IMR-90 (cell line): ENCODE data around the gene PCNX4. TPM values are rescaled to one million over a fixed set of nuclear protein-coding genes. Genes with fewer than 3 reads are reported as not detected.

Source experiments
- ATAC-seq: fragments of 200-7000 bp; cut with Tn5 transposase; 2 replicates; pipeline ENCODE4 v1.9.1; 2020; ENCODE audit warnings: low read depth, mild to moderate bottlenecking, moderate library complexity
- BruUV-seq: library from RNA; stranded (reverse); fragments of 400-500 nt; replicated peaks from 2 replicates; lab custom pipeline; 2021; lab: Mats Ljungman, UMichigan
- CTCF ChIA-PET: fragments of 300-600 bp; formaldehyde crosslinking; extraction: SDS; loops from one replicate; lab custom pipeline; 2021; ENCODE audit warnings: antibody characterized with exemption; lab: Yijun Ruan, JAX
- POLR2A ChIA-PET: fragments of 300-600 bp; sonication (Branson Sonifier 250); formaldehyde crosslinking; loops from one replicate; lab custom pipeline; 2022; ENCODE audit warnings: antibody characterized with exemption; ENCODE audit not compliant: unreplicated experiment; lab: Charles Lee
- DNase-seq: peaks from one replicate; pipeline ENCODE4 v3.0.0; 2013
- H2AFZ ChIP-seq: replicated peaks from 2 replicates; pipeline ENCODE3; 2013; ENCODE audit warnings: low read length, mild to moderate bottlenecking; ENCODE audit not compliant: poor library complexity
- H2AK5ac ChIP-seq: 2 replicates; pipeline ENCODE4 v1.6.1; 2013; ENCODE audit warnings: low read depth, low read length, inconsistent platforms
- H2AK9ac ChIP-seq: replicated peaks from 2 replicates; pipeline ENCODE3; 2013; ENCODE audit warnings: mild to moderate bottlenecking, low read depth, low read length, moderate library complexity; ENCODE audit not compliant: poor library complexity
- H2BK120ac ChIP-seq: 2 replicates; pipeline ENCODE4 v1.6.1; 2013; ENCODE audit warnings: low read depth, low read length, inconsistent platforms
- H2BK15ac ChIP-seq: 3 replicates; pipeline ENCODE4 v1.6.1; 2013; ENCODE audit warnings: low read depth, low read length, inconsistent platforms
- H2BK20ac ChIP-seq: 2 replicates; pipeline ENCODE4 v1.6.1; 2013; ENCODE audit warnings: low read depth, mild to moderate bottlenecking, inconsistent platforms, low read length, moderate library complexity
- H2BK5ac ChIP-seq: 2 replicates; pipeline ENCODE4 v1.6.1; 2013; ENCODE audit warnings: mild to moderate bottlenecking, low read depth, low read length, inconsistent platforms; ENCODE audit not compliant: poor library complexity, severe bottlenecking
- H3K14ac ChIP-seq: replicated peaks from 2 replicates; pipeline ENCODE4 v1.6.1; 2013; ENCODE audit warnings: low read depth, low read length, inconsistent platforms
- H3K18ac ChIP-seq: 2 replicates; pipeline ENCODE4 v1.6.1; 2013; ENCODE audit warnings: low read depth, low read length, control low read depth
- H3K23ac ChIP-seq: 2 replicates; pipeline ENCODE4 v1.6.1; 2013; ENCODE audit warnings: low read depth, low read length, inconsistent platforms
- H3K27ac ChIP-seq: 2 replicates; pipeline ENCODE4 v1.5.1; 2013; ENCODE audit warnings: mild to moderate bottlenecking, control low read depth, low read length; ENCODE audit not compliant: insufficient read depth
- H3K27me3 ChIP-seq: 2 replicates; pipeline ENCODE4 v1.6.1; 2013; ENCODE audit warnings: low read length; ENCODE audit not compliant: control insufficient read depth, insufficient read depth
- H3K36me3 ChIP-seq: 2 replicates; pipeline ENCODE4 v1.6.1; 2013; ENCODE audit warnings: low read length, mixed read lengths; ENCODE audit not compliant: control insufficient read depth, insufficient read depth
- H3K4ac ChIP-seq: 2 replicates; pipeline ENCODE4 v1.6.1; 2013; ENCODE audit warnings: low read depth, low read length, inconsistent platforms
- H3K4me1 ChIP-seq: 2 replicates; pipeline ENCODE4 v1.6.1; 2013; ENCODE audit warnings: low read length, mixed read lengths; ENCODE audit not compliant: control insufficient read depth, insufficient read depth
- H3K4me2 ChIP-seq: 2 replicates; pipeline ENCODE4 v1.6.1; 2013; ENCODE audit warnings: low read depth, mild to moderate bottlenecking, control low read depth, low read length, moderate library complexity
- H3K4me3 ChIP-seq: 2 replicates; pipeline ENCODE4 v1.5.1; 2013; ENCODE audit warnings: low read depth, mild to moderate bottlenecking, control low read depth, low read length, moderate library complexity; ENCODE audit not compliant: insufficient read depth
- H3K56ac ChIP-seq: 2 replicates; pipeline ENCODE4 v1.6.1; 2013; ENCODE audit warnings: low read length, inconsistent platforms; ENCODE audit not compliant: insufficient read depth; ENCODE audit errors: extremely low read depth
- H3K79me1 ChIP-seq, 2 experiments: 2 replicates each; pipeline ENCODE4 v1.6.1; 2013; ENCODE audit warnings: low read length in 2 of 2, inconsistent platforms in 1 of 2, low read depth in 1 of 2
- H3K9ac ChIP-seq: 2 replicates; pipeline ENCODE4 v1.6.1; 2013; ENCODE audit warnings: low read depth, low read length, control low read depth
- H3K9me1 ChIP-seq: 2 replicates; pipeline ENCODE4 v1.6.1; 2013; ENCODE audit warnings: low read length, inconsistent platforms; ENCODE audit not compliant: insufficient read depth
- H3K9me3 ChIP-seq: 2 replicates; pipeline ENCODE4 v1.6.1; 2013; ENCODE audit warnings: low read length; ENCODE audit not compliant: control insufficient read depth, insufficient read depth
- H4K20me1 ChIP-seq: 2 replicates; pipeline ENCODE4 v1.6.1; 2013; ENCODE audit warnings: low read length, inconsistent platforms; ENCODE audit not compliant: insufficient read depth
- H4K5ac ChIP-seq: 2 replicates; pipeline ENCODE4 v1.6.1; 2013; ENCODE audit warnings: mild to moderate bottlenecking, low read depth, low read length, control low read depth
- H4K8ac ChIP-seq, 2 experiments: 2 replicates each; pipeline ENCODE4 v1.6.1; 2013; ENCODE audit warnings: low read depth in 2 of 2, low read length in 2 of 2, control low read depth in 1 of 2, inconsistent platforms in 1 of 2
- H4K91ac ChIP-seq: 2 replicates; pipeline ENCODE4 v1.6.1; 2013; ENCODE audit warnings: low read depth, low read length, inconsistent platforms; ENCODE audit not compliant: insufficient read depth
- RAD21 ChIP-seq: IDR thresholded peaks from 2 replicates; pipeline ENCODE4 v1.6.1; 2012; ENCODE audit warnings: low read length, improper control_type of control experiment
- RFX5 ChIP-seq: IDR thresholded peaks from 2 replicates; pipeline ENCODE4 v1.8.0; 2012; ENCODE audit warnings: low read depth, mild to moderate bottlenecking, low read length, moderate library complexity
- WGBS, 2 experiments: methylation state at CpG; one replicate each; pipeline versions ENCODE4 v1.1.5 to v1.1.7; 2013; ENCODE audit warnings: missing lambda C conversion rate in 2 of 2; ENCODE audit not compliant: insufficient read length in 1 of 2; ENCODE audit errors: extremely low coverage in 2 of 2; 5-methylcytosine and 5-hydroxymethylcytosine counted together
- dilution Hi-C: fragments of 300-500 bp; cut with HindIII; formaldehyde crosslinking; loops from one replicate; pipeline ENCODE4 v1.14.3; 2018; ENCODE audit warnings: low sequenced_read_pairs; ENCODE audit not compliant: unreplicated experiment
- in situ Hi-C: fragments of 300-500 bp; cut with MboI; formaldehyde crosslinking; loops from 3 replicates; pipeline ENCODE4 v1.14.3; 2019; ENCODE audit warnings: low sequenced_read_pairs, inconsistent platforms, mixed read lengths
- intact Hi-C: fragments of 100-400 bp; cut with micrococcal nuclease; formaldehyde crosslinking; loops from 2 replicates; pipeline ENCODE4 v1.10.0; 2022
- polyA plus RNA-seq, 3 experiments: library from polyadenylated mRNA; depleted of rRNA; stranded (reverse); fragments of >200 nt; gene quantifications; 2 replicates each; pipeline ENCODE4 v1.2.3, GENCODE V29; 2012; ENCODE audit warnings: low replicate concordance in 1 of 3
- total RNA-seq: library from RNA; depleted of rRNA; stranded (reverse); fragments of >200 nt; gene quantifications from 2 replicates; pipeline ENCODE4 v1.2.3, GENCODE V29; 2012

PCNX4 gene
- total and polyA plus RNA-seq, 2 of the 4 experiments (the other 2 are of a cell fraction), result 55.4 to 128 TPM

- no peaks in the 10 kb centered on the region; the same call in 1 of the 2 replicates for H3K36me3 ChIP-seq
- POLR2A ChIA-PET, result no interaction called here
- peak overlapping the region; percentile 66 for H4K5ac ChIP-seq
- H3K9ac ChIP-seq, result peak overlapping the region; percentile 93
- peaks cover 9% of the 10 kb centered on the region for H3K4me1 ChIP-seq
- peaks cover 9% of the 10 kb centered on the region; the same call in 1 of the 2 replicates for H4K20me1 ChIP-seq
- H2BK120ac ChIP-seq, result peak overlapping the region; percentile 61
- H4K91ac ChIP-seq, result peak overlapping the region; percentile 85
- peak overlapping the region; percentile 84 for H2AFZ ChIP-seq
- peak overlapping the region; percentile 96 for H2BK5ac ChIP-seq
- H2AK5ac ChIP-seq, result peak overlapping the region; percentile 81
- H4K8ac ChIP-seq, result peak overlapping the region; percentile 94 to 97
- in situ Hi-C loops, result loop anchor here (5.0 to 25.0 kb wide), 2 partner anchors 70 to 605 kb away; partner anchors contain the start of genes JKAMP and L3HYPDH
- 0% methylated on average over 1 of the region's 14 CpGs; no CpG with 5 or more reads in 1 of the 2 experiments for WGBS, 2 experiments
- H3K56ac ChIP-seq, result peak overlapping the region; percentile 98
- H3K4me2 ChIP-seq, result peak overlapping the region; percentile 87
- H3K27me3 ChIP-seq, result no peaks in the 10 kb centered on the region
- BruUV-seq, result no TSS peak
- peak overlapping the region; percentile 14; the same call in 1 of the 2 replicates for H2BK20ac ChIP-seq
- H2AK9ac ChIP-seq, result peak overlapping the region; percentile 95
- H2BK15ac ChIP-seq, result peak overlapping the region; percentile 48; the same call in 1 of the 3 replicates
- peaks cover 4 to 19% of the 10 kb centered on the region in 2 experiments for H3K79me1 ChIP-seq
- peaks cover 7% of the 10 kb centered on the region for H3K9me1 ChIP-seq
- intact Hi-C loops, result loop anchor here (5.0 to 10.0 kb wide), 3 partner anchors 60 to 155 kb away; partner anchors contain the start of gene PPM1A
- H3K4me3 ChIP-seq, result peak overlapping the region; percentile 68
- H3K9me3 ChIP-seq, result no peaks in the 10 kb centered on the region
- peak overlapping the region; percentile 78 for H3K23ac ChIP-seq
- DNase-seq, result peak; percentile 41
- dilution Hi-C loops, result no loop called here
- 0 out of 2 replicates have a peak, but pooled peaks have one; percentile 3 for ATAC-seq
- peak overlapping the region; percentile 92 for H3K4ac ChIP-seq
- peak overlapping the region; percentile 76 for H3K18ac ChIP-seq
- no peak for TF ChIP-seq RFX5
- no peak for TF ChIP-seq RAD21
- H3K27ac ChIP-seq, result peak overlapping the region; percentile 97
- H3K14ac ChIP-seq, result peak overlapping the region; percentile 97
- CTCF ChIA-PET, result interaction anchor here (1.5 kb wide), 1 partner anchor 91 kb away, joined by 5 read pairs; no protein-coding TSS in a partner anchor
Measured at GRCh38 chr14:60092526-60092920, 800 bp downstream of the PCNX4 start.
